ENCODE results near the gene EDARADD.

EDARADD gene

DNA sequence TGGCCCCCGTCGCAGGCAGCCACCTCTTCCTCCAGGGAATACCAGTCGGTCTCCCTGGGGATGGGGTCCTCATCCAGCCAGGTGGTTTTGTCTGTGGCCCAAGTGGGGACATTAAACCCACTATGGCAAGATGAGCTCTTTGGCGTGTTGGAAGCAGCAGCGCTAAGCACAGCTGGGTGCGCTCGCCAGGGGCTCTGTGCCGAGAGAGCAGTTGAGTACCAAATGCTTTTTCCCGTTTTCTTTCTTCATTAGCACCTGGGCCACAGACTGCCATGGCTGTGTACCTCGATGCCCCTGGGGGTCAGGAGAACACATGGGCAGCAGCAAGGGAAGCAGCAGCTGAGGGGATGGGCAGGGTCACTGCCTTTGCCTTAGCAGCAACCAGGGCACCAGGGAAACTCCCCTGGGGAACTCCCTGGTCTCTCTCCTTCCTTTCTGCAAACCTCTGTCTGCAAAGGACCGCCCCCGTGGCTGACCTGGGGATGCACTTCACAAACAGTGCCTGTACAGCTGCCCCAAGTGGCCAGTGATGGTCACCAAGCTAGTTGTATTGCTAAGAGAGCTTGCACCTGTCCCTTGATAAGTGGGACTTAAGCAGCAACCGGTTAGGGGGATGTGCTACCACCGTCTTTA lies 31.1 kb downstream of the EDARADD start:
- H3K27me3 ChIP-seq (ENCODE audit: insufficient read depth, low read length) = no peaks in the 10 kb centered on the region; the same call in 1 of the 2 replicates
- H3K4me1 ChIP-seq (ENCODE audit: insufficient read depth, low read length, severe bottlenecking) = no peaks in the 10 kb centered on the region
- no peak overlapping the region for H3K4me3 ChIP-seq (ENCODE audit: low read depth, low read length, poor library complexity, severe bottlenecking)
- TF ChIP-seq, protein P1, sequence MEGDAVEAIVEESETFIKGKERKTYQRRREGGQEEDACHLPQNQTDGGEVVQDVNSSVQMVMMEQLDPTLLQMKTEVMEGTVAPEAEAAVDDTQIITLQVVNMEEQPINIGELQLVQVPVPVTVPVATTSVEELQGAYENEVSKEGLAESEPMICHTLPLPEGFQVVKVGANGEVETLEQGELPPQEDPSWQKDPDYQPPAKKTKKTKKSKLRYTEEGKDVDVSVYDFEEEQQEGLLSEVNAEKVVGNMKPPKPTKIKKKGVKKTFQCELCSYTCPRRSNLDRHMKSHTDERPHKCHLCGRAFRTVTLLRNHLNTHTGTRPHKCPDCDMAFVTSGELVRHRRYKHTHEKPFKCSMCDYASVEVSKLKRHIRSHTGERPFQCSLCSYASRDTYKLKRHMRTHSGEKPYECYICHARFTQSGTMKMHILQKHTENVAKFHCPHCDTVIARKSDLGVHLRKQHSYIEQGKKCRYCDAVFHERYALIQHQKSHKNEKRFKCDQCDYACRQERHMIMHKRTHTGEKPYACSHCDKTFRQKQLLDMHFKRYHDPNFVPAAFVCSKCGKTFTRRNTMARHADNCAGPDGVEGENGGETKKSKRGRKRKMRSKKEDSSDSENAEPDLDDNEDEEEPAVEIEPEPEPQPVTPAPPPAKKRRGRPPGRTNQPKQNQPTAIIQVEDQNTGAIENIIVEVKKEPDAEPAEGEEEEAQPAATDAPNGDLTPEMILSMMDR (IDR thresholded peaks at IDR 0.05; ENCODE audit: low read length) = no peak
- no peak for TF ChIP-seq EZH2 (IDR thresholded peaks at IDR 0.05; ENCODE audit: borderline replicate concordance, low read length)
- H3K79me2 ChIP-seq (ENCODE audit: insufficient read depth, low read length) = no peaks in the 10 kb centered on the region
- no peaks in the 10 kb centered on the region for H4K20me1 ChIP-seq (ENCODE audit: insufficient read depth, low read length)
- H3K9ac ChIP-seq (ENCODE audit: low read length) = no peak overlapping the region
- H3F3A ChIP-seq (ENCODE audit: insufficient read depth, low read length) = no peaks in the 10 kb centered on the region
- no peak overlapping the region for H3K4me2 ChIP-seq (ENCODE audit: low read length)
- no peaks in the 10 kb centered on the region for H3K36me3 ChIP-seq (ENCODE audit: insufficient read depth, low read length)
- H3K9me2 ChIP-seq (ENCODE audit: low read depth, low read length) = no peaks in the 10 kb centered on the region
- no peaks in the 10 kb centered on the region for H3K9me3 ChIP-seq (ENCODE audit: low read length)
- no peak overlapping the region for H2AFZ ChIP-seq (ENCODE audit: low read length)
- H3K27ac ChIP-seq (ENCODE audit: low read depth, low read length, poor library complexity, severe bottlenecking) = no peak overlapping the region

GRCh38 chr1:236426215-236426614 lies 32.1 kb downstream of the EDARADD start:
- H3K27me3 ChIP-seq (ENCODE audit: insufficient read depth, low read length) = no peaks in the 10 kb centered on the region; the same call in 1 of the 2 replicates
- TF ChIP-seq EZH2 (IDR thresholded peaks at IDR 0.05; ENCODE audit: borderline replicate concordance, low read length) = no peak
- TF ChIP-seq, protein P1 (IDR thresholded peaks at IDR 0.05; ENCODE audit: low read length) = no peak
- no peaks in the 10 kb centered on the region for H3K36me3 ChIP-seq (ENCODE audit: insufficient read depth, low read length)
- H3K9ac ChIP-seq (ENCODE audit: low read length) = no peak overlapping the region
- no peaks in the 10 kb centered on the region for H3K79me2 ChIP-seq (ENCODE audit: insufficient read depth, low read length)
- no peaks in the 10 kb centered on the region for H3K4me1 ChIP-seq (ENCODE audit: insufficient read depth, low read length, severe bottlenecking)
- no peaks in the 10 kb centered on the region for H3K9me2 ChIP-seq (ENCODE audit: low read depth, low read length)
- H3F3A ChIP-seq (ENCODE audit: insufficient read depth, low read length) = no peaks in the 10 kb centered on the region
- H3K9me3 ChIP-seq (ENCODE audit: low read length) = no peaks in the 10 kb centered on the region
- no peak overlapping the region for H3K4me3 ChIP-seq (ENCODE audit: low read depth, low read length, poor library complexity, severe bottlenecking)
- H3K27ac ChIP-seq (ENCODE audit: low read depth, low read length, poor library complexity, severe bottlenecking) = no peak overlapping the region
- H2AFZ ChIP-seq (ENCODE audit: low read length) = no peak overlapping the region
- no peak overlapping the region for H3K4me2 ChIP-seq (ENCODE audit: low read length)
- no peaks in the 10 kb centered on the region for H4K20me1 ChIP-seq (ENCODE audit: insufficient read depth, low read length)

- H3K79me2 ChIP-seq (ENCODE audit: insufficient read depth, low read length) = no peaks in the 10 kb centered on the region
- no peak overlapping the region for H3K4me3 ChIP-seq (ENCODE audit: low read depth, low read length, poor library complexity, severe bottlenecking)
- H3F3A ChIP-seq (ENCODE audit: insufficient read depth, low read length) = no peaks in the 10 kb centered on the region
- no peaks in the 10 kb centered on the region for H3K9me2 ChIP-seq (ENCODE audit: low read depth, low read length)
- no peaks in the 10 kb centered on the region for H4K20me1 ChIP-seq (ENCODE audit: insufficient read depth, low read length)
- H3K4me2 ChIP-seq (ENCODE audit: low read length) = no peak overlapping the region
- H3K27ac ChIP-seq (ENCODE audit: low read depth, low read length, poor library complexity, severe bottlenecking) = no peak overlapping the region
- no peaks in the 10 kb centered on the region for H3K4me1 ChIP-seq (ENCODE audit: insufficient read depth, low read length, severe bottlenecking)
- no peak overlapping the region for H2AFZ ChIP-seq (ENCODE audit: low read length)
- no peaks in the 10 kb centered on the region for H3K36me3 ChIP-seq (ENCODE audit: insufficient read depth, low read length)
- TF ChIP-seq, protein P1 (IDR thresholded peaks at IDR 0.05; ENCODE audit: low read length) = no peak
- no peak for TF ChIP-seq EZH2 (IDR thresholded peaks at IDR 0.05; ENCODE audit: borderline replicate concordance, low read length)
- H3K9me3 ChIP-seq (ENCODE audit: low read length) = no peaks in the 10 kb centered on the region
- H3K9ac ChIP-seq (ENCODE audit: low read length) = no peak overlapping the region
- H3K27me3 ChIP-seq (ENCODE audit: insufficient read depth, low read length) = no peaks in the 10 kb centered on the region; the same call in 1 of the 2 replicates
These were observed 35.7 kb downstream of the EDARADD start for GRCh38 chr1:236429715-236430274.

All from OCI-LY1 (cell line).